H54 (cell line): ENCODE measurements around the gene CST6.

ENCODE experiments used
- DNase-seq: peaks from one replicate; pipeline ENCODE4 v3.0.0; 2011; ENCODE audit warnings: low spot score, mixed read lengths; ENCODE audit not compliant: insufficient read length
- FAIRE-seq: peaks from 3 replicates; lab custom pipeline; 2011; peaks lifted over from hg19 to GRCh38; lab: Jason Lieb, UNC
- POLR2A ChIP-seq: IDR thresholded peaks from 2 replicates; pipeline ENCODE4 v1.6.1; 2011; ENCODE audit warnings: low read depth, mild to moderate bottlenecking, low read length

Gene CST6

DNA sequence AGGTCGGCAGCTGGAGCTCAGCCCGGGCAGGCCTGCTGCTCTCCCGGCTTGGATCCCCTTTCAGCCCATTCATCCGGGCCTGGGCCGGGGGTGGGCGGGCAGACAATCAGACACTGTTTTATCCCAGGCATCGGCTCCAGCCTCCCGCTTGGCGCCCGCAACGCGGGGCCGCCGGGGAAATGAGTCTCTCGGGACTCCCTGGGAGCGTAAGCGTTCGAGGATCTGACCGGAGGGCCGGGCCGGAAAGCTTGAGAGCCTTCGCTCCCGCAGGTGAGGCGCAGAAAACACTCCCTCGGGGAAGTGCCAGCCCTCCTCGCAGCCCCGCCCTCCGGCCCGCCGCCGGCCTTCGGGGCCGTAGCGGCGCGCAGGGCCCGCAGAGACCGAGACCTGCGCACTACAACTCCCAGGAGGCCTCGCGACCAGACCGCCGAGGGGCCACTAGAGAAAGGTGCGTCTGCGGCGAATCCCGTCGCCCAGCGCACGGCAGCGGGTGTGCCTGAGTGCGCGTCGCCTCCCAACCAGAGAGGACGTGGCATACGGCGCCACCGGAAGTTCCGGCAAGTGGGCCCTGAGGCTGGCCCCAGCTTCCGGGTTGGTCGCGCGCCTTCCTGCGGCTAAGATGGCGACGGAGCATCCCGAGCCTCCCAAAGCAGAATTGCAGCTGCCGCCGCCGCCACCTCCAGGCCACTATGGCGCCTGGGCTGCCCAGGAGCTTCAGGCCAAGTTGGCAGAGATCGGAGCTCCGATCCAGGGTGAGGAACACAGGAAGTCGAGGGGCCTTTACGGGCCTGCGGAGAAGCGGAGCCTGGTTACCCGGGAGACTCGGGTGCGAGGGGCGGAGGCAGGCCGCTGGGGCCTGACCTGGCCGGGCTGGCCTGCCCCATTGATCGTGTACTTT, 40.2 kb downstream of the CST6 start, which contains the start of gene SF3B2:
Gene SF3B2 (plus strand): TSS at position 599 of the 898 bp plus-strand sequence. CDS start 21 bp downstream, at position 620.
- peak; percentile 77 for TF ChIP-seq POLR2A
- FAIRE-seq = no peak
- peak; percentile 97 for DNase-seq

DNA sequence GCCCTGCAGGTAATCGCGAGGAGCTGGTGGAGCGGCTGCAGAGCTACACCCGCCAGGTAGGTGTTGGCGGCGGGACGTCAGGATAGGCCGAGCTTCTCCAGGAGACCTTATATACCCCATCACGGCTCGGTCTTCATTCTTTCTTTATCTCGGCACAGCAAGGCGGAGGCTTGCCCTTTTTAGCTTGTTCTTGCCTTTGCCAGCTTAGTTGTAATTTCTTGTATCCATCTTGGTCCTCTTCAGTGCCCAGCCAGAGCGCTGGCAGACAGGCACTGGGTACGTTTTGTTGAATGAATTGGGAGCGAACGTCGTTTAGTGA, 40.8 kb downstream of the CST6 start:
- DNase-seq (no peak), FAIRE-seq (no peak)
- TF ChIP-seq POLR2A = no peak

DNA sequence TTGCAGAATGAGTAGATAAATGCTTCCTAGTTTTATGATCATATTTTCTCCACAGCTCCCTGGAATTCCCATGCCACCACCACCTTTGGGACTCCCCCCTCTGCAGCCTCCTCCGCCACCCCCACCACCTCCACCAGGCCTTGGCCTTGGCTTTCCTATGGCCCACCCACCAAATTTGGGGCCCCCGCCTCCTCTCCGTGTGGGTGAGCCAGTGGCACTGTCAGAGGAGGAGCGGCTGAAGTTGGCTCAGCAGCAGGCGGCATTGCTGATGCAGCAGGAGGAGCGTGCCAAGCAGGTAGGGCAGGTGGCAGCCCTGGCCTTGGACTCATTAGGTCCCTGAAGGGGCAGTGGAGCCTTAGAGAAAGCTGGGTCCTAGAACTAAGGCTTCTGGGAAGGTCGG, 43.2 kb downstream of the CST6 start:
- FAIRE-seq (no peak), DNase-seq (no peak)
- no peak for TF ChIP-seq POLR2A

DNA sequence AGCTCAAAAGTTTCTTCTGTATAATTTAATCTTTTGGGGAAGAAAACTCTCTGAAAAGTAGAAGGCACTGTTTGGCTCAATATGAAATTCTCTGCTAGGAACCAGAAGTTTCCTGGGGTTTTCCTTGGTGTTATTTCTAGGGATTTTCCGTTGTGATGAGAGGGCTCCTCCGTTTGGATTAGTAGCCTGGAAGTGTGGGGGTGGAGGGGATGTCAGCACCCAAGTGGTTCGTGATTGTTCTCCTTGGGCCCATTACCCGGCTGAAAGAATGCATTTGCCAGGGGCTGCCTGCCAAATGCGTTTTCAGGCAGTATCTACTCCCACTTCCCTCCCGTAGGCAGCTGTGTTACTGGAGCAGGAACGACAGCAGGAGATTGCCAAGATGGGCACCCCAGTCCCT, 44.7 kb downstream of the CST6 start:
- no peak for TF ChIP-seq POLR2A
- no peak for DNase-seq
- no peak for FAIRE-seq

DNA sequence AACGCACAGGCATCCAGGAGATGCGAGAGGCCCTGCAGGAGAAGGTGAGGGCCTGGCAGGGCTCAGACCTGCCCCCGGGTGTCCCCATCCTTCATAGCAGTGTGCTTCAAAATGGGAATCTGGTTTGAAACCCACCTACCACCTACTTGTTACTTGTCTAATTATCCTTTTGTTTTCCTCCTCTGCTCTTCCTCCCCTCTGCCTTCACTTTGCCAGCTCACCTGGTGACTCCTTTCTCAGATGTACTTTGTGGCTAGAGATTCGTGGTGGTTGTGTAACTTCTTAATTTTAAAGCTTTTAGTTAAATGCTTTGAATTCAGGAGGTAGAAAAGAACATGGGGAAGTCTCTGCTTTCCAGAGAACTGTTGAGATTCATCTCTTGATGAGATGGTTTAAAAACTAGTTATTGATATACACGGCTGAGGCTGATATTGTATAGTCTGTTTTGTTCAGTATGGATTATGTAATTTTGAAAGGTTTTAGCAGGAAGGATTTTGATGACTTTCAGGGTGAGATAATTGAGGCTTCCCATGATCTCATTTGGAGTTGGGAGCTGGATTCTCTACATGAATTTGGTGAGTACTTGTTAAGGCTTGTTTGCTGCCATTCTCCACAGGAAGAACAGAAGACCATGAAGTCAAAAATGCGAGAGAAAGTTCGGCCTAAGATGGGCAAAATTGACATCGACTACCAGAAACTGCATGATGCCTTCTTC, 48.3 kb downstream of the CST6 start:
- DNase-seq = no peak
- no peak for FAIRE-seq

DNA sequence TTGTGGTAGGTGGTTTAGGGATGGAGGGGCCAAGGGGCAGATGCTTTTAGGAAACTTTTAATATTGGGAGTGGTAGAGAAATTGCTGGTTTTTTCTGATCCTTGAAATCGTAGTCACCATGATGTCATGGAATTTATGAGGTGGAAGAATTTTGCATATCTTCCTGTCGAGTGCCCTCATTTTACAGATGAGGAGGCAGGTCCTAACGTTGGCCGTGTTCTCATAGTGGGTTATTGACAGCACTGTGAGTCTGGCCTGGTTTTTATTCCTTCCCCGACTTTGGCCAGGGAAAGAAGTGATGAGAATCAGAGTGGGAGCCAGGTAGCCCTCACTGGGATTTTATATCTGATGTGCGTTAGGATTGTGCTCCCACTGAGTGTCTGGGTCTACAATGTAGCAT, 49.5 kb downstream of the CST6 start:
- FAIRE-seq = no peak
- DNase-seq = no peak
- TF ChIP-seq POLR2A = no peak

More for the DNA sequence above, 48.3 kb downstream of the CST6 start:
- no peak for TF ChIP-seq POLR2A

DNA sequence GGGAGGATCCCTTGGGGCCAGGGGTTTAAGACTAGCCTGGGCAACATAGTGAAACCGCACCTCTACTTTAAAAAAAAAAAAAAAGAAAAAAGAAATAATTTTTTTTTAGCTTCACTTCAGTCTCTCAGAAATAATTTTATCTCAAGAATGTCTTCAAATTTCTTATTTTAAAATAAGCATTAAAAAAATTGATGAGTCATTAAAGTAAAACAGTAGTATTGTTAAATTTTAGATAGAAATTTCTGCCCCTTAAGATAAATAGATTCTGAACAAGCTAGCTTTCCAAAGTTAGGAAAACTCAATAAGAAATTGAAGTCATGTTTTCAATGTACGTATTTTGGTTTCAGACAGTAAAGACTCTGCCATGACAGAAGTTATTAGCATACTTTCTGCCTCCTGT, 50.6 kb downstream of the CST6 start:
- TF ChIP-seq POLR2A = no peak
- DNase-seq = no peak
- no peak for FAIRE-seq
